ENCODE data around the gene MTMR1. TPM values are rescaled to one million over a fixed set of nuclear protein-coding genes. Genes with fewer than 3 reads are reported as not detected.
A peak's percentile ranks its signal among the peaks of the same experiment; 100 is the strongest.

Gene MTMR1
- total RNA-seq, 1 experiment from 2014 or later, result 13.8 TPM

GRCh38 chrX:150762258-150763165 is 69.3 kb downstream of the MTMR1 start:
- no peak for DNase-seq (ENCODE audit: low spot score)

- no peak for DNase-seq (ENCODE audit: low spot score)
Observed at GRCh38 chrX:150763303-150763797, 70.2 kb downstream of the MTMR1 start.

- no peak for DNase-seq (ENCODE audit: low spot score)
Observed at GRCh38 chrX:150763810-150764209, 70.6 kb downstream of the MTMR1 start.

DNA sequence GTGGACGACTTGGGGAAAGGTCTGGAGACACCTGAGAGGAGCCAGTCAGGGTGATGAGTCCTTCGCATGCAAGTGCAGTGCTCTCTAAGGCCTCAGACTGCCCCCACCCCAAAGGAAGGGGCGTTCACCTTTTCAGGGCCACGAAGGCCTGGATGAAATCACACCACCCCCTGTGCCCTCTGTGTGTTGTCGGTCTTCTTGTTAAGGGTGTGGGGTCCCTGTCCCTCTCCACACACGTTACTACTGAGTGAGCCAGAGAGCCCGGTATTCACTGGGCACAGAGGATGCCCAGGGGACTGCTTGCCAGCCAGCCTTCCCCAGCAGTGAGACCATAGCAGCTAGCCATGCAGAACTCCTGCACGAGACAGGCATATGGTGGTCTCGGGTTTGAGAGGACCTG is 72.0 kb downstream of the MTMR1 start:
- DNase-seq (ENCODE audit: low spot score), result no peak

DNA sequence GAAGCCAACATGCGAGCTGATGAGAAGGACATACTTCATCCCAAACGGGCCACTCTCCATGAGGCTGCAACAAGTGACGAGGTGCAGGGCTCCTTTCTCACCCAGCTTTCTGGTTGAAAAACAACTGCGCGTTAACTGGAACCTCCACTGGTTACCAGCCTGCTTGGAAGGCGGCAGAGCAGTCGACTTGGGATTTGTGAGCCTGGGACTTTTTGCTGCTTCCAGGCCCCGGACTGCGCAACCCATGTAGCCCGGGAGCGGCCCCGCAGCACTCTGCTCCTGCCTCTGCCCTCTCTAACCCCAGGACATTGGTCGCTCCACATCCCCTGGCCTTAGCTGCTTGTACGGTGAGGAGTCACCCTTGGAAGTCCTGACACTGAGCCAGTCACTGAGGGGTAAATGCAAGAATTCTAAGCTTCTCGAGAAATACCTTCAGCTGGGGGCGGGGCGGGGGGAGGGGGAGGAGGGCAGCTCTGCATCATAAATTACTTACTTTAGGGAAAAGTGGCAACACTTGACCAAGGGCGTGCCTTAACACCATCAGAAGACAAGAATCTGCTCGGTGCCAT is 72.7 kb downstream of the MTMR1 start:
- DNase-seq (ENCODE audit: low spot score), result no peak

DNA sequence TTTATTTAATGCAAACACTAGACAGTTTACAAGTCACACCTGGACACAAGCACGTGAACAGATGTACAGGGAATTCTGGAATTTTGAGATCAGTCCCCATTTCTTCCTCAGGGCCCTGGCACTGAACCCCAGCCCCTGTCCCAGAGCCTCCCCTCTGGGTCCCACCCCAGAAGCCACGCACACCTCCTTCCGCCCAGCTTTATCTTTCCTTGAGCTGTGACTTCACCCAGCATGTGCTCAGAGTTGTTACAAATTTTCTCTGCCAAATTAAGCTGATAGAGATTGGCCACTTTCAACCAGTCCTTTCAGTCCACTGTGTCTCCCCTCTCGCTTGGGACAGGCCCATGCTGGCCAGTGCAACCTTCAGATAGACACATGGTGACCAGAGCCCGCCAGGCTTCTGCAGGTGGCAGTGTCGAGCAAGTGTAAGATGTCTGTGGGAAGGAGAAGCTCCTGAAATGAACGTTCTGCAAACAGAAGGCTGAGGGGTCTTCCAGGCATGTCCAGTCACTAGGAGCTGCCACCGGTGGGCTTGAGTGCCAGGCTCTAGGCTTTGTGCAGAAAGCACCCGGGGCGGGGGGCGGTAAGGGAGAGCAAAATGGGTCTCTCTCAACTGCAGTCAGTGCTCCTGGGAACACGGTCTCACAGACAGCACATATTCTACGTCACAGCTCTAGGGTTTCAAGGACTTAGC is 73.3 kb downstream of the MTMR1 start:
- no peak for DNase-seq (ENCODE audit: low spot score)

DNA sequence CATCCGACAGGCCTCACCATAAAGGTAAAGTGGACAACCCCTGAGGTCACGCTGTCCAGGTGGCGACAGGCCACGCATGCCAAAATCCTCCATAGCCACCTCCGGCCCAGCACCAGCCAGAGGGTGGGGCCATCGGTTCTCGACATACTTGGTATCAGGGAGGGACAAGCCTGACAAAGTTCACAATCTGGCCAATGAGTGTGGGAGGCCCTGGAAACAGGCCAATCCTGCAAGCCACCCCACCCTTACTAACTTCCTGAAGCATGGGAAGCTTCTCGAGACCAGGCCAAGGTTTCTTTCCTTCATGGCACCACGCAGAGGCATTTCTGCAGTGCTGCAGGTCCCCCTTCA is 73.8 kb downstream of the MTMR1 start:
- no peak for DNase-seq (ENCODE audit: low spot score)

GRCh38 chrX:150767475-150768131 is 74.4 kb downstream of the MTMR1 start:
- DNase-seq (ENCODE audit: low spot score), result peak; percentile 21

DNA sequence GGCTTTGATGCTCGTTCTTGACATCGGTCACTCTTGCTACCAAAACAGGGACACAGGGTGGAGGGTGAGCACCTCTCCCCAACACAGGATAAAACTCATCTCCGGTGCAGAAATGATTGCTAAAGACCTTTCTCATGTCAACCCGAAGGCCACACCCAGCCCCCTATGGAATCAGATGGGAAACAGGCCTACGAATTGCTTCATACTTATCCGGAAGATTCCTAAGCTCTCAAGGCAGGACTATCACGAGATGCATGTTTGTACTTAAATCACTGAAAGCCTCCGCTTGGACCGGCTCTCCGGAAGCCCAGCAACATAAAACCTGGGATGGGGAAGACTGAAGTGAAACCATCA is 74.9 kb downstream of the MTMR1 start:
- DNase-seq (ENCODE audit: low spot score), result no peak

- no peak for DNase-seq (ENCODE audit: low spot score)
Observed at GRCh38 chrX:150768580-150769190, 75.5 kb downstream of the MTMR1 start.

DNA sequence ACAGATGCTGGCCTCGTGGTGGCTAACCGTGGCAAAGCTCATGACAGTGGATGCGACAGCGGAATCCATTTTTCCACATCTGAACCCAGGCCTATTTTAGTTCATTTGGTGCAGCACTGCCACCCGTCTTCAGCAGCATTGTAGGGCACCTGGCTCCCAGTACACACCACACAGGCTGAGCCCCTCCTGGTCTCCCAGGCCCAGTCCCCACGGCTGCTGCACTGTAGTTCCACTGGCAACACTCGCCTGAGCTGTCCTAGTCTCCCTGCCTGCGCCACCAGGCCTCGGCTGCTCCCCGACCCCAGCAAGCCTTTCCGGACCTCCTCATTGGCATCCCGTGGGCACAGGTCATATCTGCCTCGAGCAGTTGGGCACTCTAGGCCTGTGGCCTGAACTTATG is 76.2 kb downstream of the MTMR1 start:
- DNase-seq (ENCODE audit: low spot score), result no peak

- DNase-seq (ENCODE audit: low spot score), result no peak
Observed at GRCh38 chrX:150770623-150771022, 77.4 kb downstream of the MTMR1 start.

DNA sequence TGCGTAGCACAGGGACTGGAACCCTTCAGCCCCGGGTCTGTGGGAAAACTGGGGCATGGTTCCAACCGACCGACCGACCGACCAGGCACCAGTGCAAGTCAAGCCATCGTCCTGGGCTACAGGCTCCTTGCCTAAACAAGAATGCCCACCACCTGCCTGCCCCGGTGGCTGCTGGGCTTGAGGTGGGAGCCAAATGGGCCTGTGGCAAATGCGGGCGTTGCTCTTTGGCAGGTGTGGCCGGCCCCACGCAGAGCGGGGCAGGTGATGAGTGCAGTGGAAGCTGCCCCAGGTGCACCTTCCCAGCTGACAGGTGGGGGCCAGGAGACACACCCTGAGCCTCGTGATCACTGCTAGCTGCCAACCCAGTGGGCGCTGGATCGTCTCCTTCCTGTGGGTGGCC is 77.9 kb downstream of the MTMR1 start:
- DNase-seq (ENCODE audit: low spot score), result no peak

DNA sequence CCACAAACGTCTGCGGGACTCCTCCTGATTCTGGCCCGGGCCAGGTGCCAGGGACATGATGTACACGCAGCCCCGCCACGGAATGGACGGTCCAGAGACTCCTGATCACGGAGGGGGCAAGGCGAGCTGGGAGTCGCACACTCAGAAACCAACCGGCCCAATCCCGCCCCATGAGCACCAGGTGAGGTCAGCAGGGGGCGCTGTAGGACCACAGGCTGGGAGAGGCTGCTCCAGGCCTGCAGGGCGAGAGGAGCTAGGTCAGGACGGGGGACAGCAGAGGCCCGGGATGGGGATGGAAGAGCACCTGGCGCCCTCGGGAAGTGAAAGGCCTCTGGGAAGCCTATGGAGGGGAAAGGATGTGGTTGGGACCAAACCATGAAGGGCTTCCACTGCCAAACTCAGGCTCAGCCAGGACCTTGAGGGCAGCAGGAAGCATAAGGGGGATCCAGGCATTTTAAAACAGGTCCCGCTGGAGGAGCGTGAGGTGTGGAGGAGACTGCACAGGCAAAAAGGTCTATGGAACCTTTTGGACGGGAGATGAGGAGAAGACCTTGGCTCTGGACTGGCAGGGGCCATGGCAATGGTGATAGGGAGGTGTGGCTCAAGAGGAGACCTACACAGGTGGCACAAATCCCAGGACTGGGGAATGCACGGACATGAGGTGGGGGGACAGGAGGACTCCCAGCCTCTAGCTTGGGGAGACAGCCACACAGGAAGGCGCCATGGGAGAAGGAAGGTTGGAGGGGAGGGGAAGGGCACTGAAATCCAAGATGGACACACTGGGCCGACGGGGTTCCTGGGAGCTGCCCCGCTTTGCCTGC is 79.2 kb downstream of the MTMR1 start:
- DNase-seq (ENCODE audit: low spot score), result peak; percentile 33

GRCh38 chrX:150773117-150773516 is 79.9 kb downstream of the MTMR1 start:
- DNase-seq (ENCODE audit: low spot score), result no peak

DNA sequence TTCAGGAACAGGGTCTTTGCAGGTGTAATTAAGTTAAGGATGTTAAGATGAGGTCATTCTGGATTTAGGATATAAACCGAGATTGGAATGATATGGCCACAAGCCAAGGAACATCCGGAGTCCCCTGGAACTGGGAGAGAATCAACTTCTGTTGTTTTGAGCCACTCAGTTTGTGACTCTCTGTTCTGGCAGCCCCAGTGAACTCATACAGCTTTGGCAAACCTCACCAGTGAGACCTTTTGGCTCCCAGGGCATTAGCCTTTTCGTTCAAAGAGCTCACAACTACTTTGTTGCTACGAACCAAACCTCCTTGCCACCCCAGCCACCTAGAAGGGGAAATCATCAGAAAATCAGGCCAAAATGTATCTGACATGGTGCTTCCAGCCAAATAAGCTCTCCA is 80.4 kb downstream of the MTMR1 start:
- no peak for DNase-seq (ENCODE audit: low spot score)

DNA sequence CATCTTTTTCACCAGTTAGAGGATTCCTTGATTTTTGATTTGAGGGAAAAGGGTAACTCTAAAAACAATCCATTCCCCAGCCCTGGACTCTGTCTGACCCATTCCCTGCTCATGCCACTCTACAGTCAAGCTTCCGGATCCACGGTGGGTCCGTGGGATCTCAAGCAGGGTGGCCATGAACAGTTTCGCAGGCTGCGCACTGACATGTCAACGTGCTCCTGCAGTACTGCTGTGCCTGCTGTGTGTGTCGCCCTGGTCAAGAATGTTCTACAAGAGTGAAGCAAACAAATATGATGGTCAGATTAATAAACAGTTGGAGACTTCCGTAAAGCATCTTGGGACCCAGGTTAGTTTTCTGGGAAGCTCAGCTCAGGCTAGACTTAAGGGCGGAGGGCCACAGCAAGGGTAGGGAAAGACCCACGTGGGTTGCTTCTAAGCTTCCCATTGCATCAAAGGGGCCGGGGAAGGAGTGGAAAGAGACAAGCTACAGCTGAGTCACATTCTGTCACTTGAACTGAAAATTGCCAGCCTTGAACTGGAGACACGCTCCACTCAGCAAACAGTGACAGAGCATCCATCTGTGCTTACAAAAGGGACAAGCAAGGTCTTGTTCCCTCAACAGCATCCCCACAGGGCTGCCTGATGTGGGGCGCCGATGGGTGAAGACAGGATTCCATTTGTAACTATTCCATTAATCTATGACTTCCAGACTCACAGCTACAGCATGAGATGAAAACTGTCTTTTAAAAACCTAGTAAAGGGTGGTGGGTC is 81.8 kb downstream of the MTMR1 start:
- no peak for DNase-seq (ENCODE audit: low spot score)

- DNase-seq (ENCODE audit: low spot score), result no peak
Observed at GRCh38 chrX:150775569-150776350, 82.6 kb downstream of the MTMR1 start.

GRCh38 chrX:150777328-150777992 is 84.3 kb downstream of the MTMR1 start:
- no peak for DNase-seq (ENCODE audit: low spot score)

Data from H4 (cell line).